Neural cell (in vitro differentiated cells): Measurements from ENCODE around the gene GCNT1.

Experiments used
- CTCF ChIP-seq: fragments of 450-650 bp; IDR thresholded peaks from 2 replicates; pipeline ENCODE4 v1.5.1; 2014; ENCODE audit warnings: antibody characterized with exemption, mild to moderate bottlenecking, moderate library complexity; ENCODE audit not compliant: poor library complexity, severe bottlenecking
- EP300 ChIP-seq: fragments of 450-650 bp; conservative IDR thresholded peaks from 2 replicates; pipeline ENCODE4 v1.6.1; 2014; ENCODE audit warnings: antibody characterized with exemption, mild to moderate bottlenecking, moderate library complexity; ENCODE audit not compliant: poor library complexity, severe bottlenecking
- EZH2 ChIP-seq: fragments of 200-600, 300-800 bp; shearing (Covaris generic), sonication (generic); IDR thresholded peaks from 2 replicates; pipeline ENCODE4 v1.6.1; 2014; ENCODE audit warnings: antibody characterized with exemption, low read length, borderline replicate concordance, mild to moderate bottlenecking; ENCODE audit not compliant: insufficient read depth, poor library complexity, severe bottlenecking
- RAD21 ChIP-seq: fragments of 450-650 bp; conservative IDR thresholded peaks from 2 replicates; pipeline ENCODE4 v1.6.1; 2014; ENCODE audit warnings: antibody characterized with exemption, mild to moderate bottlenecking, moderate library complexity
- TAF1 ChIP-seq: IDR thresholded peaks from 2 replicates; pipeline ENCODE4 v1.6.1; 2012; ENCODE audit warnings: low read depth
- TF ChIP-seq, protein P1 (sequence below): IDR thresholded peaks from 2 replicates; pipeline ENCODE4 v1.6.1; 2012; ENCODE audit warnings: borderline replicate concordance

GRCh38 chr9:76552181-76552580, 93.2 kb downstream of the GCNT1 start:
- TF ChIP-seq, protein P1, sequence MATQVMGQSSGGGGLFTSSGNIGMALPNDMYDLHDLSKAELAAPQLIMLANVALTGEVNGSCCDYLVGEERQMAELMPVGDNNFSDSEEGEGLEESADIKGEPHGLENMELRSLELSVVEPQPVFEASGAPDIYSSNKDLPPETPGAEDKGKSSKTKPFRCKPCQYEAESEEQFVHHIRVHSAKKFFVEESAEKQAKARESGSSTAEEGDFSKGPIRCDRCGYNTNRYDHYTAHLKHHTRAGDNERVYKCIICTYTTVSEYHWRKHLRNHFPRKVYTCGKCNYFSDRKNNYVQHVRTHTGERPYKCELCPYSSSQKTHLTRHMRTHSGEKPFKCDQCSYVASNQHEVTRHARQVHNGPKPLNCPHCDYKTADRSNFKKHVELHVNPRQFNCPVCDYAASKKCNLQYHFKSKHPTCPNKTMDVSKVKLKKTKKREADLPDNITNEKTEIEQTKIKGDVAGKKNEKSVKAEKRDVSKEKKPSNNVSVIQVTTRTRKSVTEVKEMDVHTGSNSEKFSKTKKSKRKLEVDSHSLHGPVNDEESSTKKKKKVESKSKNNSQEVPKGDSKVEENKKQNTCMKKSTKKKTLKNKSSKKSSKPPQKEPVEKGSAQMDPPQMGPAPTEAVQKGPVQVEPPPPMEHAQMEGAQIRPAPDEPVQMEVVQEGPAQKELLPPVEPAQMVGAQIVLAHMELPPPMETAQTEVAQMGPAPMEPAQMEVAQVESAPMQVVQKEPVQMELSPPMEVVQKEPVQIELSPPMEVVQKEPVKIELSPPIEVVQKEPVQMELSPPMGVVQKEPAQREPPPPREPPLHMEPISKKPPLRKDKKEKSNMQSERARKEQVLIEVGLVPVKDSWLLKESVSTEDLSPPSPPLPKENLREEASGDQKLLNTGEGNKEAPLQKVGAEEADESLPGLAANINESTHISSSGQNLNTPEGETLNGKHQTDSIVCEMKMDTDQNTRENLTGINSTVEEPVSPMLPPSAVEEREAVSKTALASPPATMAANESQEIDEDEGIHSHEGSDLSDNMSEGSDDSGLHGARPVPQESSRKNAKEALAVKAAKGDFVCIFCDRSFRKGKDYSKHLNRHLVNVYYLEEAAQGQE: no peak
- TF ChIP-seq CTCF: no peak
- no peak for TF ChIP-seq EP300
- no peak for TF ChIP-seq TAF1
- TF ChIP-seq EZH2: no peak
- TF ChIP-seq RAD21: no peak
